Activated naive CD4-positive, alpha-beta T cell treated with Interleukin-2 at 50 U/mL for 16 hours (primary cell): Measurements from ENCODE around the gene TLX1.

Source experiments
- DNase-seq: peaks from one replicate; pipeline ENCODE4 v3.0.0-alpha.2; 2020

TLX1 gene

DNA sequence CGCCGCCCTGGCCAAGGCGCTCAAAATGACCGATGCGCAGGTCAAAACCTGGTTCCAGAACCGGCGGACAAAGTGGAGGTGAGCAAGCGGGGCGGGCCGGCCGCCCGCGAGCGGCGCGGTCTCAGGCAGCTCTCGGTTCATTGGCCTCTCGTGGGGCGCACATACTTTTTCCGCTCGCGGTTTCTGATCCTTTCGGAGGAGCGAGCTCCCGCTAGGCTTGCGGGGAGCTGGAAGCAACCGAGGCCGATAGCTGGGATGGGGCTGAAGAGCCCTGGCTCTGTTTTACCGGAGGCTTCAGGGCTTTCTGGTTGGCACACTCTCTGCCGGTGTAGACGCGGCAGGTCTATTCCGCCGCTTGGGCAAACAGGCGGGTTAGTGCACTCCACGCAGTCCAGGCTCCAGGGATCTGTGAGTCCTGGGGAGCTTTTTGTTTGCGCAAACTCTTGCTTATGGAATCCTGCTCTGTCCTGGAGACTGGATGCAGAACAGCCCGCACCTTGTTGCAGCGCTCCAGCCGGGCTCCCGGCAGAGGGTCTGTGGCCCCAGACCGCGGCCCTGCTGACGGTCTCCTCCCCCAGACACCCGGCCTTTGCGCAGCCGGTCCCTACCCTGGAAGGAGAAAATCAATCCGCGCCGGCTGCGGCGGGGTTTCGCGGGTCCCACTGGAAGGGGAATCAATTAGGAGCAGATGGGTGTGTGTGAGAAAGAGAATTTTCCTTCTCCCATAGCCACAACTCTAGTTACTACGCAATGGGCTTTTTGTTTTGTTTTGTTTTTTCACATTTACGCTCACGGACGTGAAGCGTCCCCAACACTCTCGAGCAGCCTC is 3.4 kb downstream of the TLX1 start:
- no peak for DNase-seq

DNA sequence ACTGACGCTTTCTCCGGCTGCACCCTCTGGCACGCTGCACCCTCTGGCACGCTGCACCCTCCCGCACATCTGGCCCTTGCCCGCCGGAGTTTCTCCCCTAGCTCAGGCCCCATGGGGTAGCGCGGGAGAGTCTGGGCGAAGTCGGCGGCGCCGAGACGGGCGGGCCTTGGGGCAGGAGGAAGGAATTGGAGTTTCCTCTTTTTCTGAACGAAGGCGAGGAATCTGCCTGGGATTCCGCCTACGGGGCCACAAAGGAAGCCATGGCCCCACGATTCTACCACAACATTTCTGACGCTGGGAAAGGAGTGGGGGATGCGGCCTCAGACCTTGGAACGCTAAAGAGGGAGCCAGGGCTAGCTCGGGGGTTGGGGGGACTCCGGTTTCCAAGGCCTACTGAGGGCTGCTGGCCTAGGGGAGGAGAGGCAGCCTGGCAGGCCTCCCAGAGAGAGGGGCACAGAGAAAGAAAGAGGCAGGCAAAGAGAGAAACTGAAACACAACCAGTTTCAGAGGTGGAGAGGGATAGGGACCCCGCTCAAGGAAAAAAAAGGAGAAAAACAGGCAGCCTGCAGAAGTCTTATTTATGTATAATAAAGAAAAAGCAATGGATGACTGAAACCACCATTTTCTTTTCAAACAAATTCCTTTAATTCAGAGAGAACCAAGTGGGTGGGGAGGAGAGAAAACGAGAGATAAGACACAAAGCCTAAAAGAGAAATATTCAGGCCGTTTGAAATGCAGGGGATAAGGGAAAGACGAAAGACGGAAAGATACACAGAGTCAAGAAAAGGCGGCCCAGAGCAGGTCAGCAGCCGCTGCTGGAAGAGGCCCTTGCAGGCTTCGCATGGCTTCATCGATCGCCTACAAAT is 4.3 kb downstream of the TLX1 start:
- no peak for DNase-seq

DNA sequence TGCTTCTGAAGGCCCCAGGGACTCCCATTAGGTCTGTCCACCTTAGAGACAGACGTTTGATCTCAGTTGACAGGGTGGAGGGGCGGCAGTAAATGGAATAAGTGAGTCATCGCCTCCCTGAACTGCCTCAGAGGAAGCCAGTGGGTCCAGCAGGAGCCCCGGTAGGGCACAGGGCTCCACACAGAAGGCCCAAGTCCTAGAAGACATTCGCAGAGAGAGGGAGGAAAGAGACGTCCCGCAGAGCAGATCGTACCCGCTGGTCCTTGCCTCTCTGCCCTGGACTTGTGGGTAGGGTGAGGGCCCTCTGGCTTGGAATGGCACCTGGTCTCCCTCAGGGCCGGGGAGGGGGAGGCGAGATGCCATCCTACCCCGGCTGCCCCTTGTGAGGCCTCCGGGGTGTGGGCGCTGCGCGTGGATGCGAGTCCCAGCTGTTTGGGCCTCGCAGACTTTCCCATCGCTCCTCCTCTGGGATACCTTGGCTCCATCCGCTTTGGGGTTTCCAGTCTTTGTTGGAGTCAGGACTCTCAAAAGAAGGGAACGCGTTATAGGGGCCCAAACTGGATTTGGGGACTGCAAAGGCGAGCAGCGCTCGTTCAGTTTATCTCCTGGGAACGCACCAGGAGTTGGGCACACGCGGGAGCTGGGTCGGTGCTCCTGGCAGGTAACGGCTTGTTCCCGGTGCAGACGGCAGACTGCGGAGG is 5.1 kb downstream of the TLX1 start:
- no peak for DNase-seq

DNA sequence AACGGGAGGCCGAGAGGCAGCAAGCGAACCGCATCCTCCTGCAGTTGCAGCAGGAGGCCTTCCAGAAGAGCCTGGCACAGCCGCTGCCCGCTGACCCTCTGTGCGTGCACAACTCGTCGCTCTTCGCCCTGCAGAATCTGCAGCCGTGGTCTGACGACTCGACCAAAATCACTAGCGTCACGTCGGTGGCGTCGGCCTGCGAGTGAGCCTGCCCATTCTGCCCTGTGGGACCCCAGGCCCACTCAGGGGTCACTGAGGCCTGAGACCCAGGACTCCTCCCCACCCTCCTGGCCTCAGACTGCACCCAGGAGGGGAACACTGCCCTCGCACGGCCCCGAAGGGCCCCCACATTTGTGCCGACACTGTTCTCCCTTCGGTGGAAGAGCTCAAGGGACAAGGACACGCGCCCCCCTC is 5.6 kb downstream of the TLX1 start:
- no peak for DNase-seq

DNA sequence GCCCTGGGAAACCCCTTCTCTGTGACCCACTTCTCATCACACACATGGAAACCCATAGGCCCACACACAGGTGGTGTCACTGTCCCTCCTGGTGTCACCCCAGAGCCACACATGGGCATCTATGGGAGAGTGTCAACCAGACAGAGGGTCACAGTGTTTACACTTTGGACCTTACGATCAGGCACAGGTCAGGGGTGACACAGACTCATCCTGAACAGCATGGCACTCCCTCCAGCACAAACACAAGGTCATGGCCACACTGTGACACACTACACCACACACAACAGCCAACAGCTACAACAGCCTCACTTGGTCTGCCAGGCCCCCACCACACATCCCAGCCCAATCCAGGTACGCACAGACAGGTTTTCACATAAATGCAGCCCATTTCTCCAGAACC is 6.2 kb downstream of the TLX1 start:
- DNase-seq, result no peak

DNA sequence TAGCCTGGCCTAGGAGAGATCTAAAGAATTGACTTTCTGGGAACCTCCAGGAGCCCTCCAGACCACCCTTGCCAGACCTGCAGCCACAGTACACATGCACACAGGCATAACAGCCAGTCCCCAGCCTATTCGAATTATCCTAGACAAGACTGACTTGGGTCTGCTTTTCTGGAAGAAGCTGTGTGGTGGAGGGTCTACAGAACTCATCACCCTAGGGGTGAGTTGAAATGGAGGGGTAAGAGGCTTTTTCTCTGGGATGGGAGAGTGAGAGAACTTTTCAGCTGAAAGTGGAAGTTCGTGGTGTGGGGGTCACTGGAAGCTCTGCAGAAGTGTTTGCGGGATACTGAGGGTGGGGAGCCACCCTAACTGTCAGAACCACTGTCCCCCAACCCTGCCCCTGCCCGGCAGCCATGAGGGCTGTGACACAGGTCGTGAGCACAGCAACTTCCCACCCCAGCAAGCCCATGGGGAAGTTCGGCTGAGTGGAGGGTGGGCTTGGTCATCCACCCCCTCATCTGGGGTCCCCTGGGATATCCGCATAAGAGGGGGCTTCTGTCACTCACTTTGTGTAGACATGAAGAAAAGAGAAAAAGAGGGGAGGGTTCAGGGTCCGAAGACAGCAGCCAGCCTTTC is 7.8 kb downstream of the TLX1 start:
- DNase-seq, result no peak

DNA sequence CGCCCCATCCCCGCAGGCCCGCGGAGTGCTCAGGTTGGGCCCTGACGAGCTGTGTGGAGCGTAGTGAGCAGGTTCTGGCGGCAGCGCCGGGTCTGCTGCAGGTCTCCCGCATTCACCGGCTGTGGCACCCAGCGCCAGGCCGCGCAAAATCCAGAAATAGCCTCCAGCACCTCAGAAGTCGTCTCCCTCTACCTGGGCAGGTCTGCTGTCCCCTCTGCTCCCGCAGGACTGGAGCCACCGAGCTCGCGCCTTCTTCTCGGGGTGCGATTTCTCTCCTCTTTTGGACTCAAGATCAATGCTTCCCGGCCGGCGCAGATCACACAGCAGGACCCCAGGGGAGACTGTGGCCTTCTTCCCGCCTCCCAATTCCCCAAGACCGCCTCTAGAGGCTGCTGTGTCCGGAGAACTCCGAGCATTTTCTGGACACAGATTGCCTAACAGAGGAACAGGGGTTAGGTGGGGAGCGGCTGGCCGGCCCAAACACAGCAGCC is 8.4 kb downstream of the TLX1 start:
- no peak for DNase-seq

DNA sequence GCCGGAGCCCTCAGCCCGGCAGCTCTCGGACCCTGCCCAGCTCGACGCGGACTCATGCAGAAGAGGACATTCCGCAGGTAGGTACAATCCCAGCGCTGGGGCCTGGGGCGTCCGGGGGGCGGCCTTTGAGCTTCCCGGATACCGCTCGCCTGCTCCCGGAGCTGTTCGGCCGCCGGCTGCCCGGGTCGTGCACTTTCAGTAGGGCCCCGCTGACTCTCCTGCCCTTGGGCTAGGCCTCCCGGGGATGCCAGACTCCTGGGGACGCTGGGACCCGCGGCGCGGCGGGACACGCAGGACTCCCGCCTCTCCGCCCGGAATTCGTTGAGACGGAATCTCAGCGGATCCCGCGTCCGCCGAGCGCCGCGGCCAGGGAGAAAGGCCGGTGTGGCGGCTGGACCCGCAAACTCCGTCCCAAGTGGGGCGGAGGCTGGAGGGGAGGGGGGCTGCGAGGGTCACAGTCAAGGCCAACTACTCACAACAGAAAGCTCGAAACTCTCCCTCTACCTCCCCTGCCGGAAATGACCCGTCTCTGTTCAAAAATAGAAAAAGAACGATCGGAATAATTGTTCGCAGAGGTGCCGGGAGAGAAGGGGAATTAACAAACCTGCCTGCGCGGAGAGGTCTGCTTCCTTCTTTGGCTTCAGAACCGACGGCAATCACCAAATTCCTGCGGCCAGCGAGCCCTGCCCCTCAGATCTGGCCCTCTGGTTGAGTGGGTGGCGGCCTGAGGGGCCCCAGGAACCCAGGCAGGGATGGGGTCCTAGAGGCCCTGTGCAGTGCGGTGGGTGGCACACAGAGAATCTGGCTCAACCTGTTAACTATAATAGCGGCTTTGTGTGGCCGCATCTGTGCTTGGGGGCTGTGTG is 9.2 kb downstream of the TLX1 start:
- DNase-seq, result no peak

DNA sequence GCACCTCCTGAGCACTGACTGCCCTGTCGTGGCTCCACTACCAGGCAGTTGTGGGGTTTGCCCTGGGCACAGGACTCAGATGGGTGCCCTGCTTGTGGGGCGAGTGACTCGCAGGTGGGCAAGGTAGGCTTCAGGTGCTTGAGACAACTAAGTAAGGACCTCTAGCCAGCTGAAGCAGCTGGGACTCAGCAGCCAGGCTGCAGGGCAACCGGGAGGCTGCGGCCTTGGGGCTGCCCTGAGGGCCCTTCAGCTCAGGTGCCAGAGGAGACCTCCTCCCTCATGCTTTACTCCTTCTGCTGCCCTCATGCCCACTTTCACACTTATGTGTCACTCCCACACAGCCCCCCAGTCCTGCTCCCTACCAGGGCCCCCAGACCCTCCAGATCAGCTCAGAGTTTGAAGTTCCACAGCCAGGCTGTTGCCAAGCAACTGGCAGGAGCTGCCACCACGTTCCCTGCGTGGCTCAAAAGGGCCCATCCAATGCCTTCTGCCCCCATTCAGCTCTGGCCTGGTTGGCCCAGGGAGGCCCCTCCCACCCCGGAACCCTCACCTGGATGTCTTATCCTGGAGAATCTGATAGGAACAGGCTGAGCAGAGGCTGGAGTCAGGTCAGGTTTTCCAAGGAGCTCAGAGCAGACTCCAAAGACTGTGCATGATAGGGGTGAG is 10.0 kb downstream of the TLX1 start:
- DNase-seq, result no peak

DNA sequence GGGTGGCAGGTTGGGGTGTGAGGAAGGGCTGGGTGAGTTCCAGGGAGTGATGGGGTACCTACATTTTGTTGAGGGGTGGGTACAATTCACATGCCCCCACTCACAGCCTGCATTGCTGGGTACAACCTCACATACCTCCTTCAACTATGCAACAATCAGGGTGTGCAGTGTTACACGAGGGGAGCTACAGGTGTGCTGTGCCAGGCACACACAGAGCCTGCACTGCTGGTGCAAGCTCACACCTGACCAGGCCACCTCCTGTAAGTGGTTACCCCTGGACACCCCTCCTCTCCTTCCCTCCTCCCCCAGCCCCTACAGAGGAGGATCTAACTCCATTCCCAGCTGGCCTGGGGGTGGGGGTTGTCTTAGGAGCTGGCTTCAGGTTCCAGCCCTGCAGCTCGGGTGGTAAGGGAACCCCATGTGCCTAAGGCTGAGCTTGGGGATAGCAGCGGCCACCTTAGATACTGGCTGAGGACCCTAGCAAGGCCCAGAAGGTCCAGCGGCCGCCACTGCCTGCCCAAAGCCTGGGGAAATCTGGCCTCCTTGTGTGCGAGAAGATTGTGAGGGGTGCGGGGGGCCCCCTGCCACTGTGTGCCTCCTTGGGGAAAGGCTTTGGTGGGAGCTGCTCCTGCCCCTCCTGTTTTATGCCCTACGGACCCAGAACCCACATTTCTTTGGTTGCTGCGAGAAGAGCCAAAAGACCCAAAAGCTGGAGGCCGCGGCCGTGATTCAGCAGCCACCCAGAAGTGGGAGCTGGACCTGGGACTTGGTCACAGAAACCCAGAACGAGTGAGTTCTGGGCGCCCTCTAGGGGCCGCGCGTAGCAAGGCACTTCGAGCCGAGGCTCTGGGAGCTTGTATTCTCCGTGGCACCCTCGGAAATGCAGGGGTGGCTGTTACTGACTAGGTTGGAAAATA is 10.8 kb downstream of the TLX1 start:
- peak; percentile 85 for DNase-seq

DNA sequence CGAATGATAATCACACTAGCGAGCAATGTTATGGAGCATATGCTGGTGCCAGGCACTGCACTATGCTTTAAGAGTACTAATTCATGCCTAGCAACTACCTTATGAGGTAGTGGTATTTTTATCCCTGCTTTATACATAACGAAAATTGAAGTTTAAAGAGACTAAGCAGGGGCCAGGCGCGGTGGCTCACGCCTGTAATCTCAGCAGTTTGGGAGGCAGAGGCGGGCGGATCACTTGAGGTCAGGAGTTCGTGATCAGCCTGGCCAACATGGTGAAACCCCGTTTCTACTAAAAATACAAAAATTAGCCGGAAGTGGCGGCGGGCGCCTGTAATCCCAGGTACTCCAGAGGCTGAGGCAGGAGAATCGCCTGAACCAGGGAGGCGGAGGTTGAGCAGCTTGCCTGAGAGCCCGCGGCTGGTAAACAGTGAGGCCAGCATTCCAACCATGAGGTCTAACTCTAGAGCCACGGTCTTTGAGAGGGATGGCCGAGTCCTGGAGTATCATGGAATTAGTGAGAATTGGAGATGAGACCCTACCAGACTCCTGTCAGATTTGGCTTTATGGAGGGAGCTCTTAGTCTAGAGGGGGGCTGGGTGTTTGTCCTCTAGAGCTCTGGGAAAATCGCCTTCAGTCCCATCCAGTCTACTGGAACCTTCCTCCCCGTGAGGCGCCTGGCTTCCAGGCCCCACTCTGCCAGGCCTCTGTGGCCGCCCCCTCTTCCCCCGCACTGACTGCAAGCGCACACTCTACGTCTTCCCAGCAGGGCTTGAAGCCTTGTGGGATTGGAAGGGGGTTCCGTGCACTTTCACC is 11.6 kb downstream of the TLX1 start:
- no peak for DNase-seq

DNA sequence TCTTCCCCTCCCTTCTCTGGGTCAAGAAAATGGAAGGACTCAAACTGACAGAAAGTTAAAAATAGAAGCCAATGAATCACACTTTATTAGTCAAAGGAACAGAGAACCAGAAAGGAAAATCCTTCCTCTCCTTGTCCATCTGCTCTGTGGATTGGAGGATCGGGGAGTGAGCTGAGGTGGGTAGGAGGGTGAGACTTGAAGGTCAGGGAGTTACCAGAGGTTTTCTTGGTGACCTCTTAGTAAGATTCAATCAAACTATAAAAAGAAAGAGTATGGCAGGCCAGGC is 12.2 kb downstream of the TLX1 start:
- no peak for DNase-seq

DNA sequence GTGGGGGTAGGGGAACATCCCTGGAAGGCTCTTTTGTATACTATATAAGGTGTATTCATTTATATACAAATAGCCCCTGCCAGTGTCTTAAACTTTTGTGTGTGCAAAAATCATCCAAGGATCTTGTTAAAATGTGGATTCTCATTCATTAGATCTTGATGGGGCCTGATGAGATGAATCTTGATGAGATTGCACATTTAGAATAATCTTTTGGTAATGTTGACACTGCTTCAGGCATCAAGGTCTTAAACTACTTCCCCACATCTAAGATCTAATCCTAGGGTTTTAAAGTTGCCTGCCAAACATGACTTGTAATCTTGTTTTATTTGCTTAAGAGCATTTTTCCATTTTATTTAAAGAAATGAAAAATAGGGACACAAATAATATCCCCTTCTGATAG is 13.0 kb downstream of the TLX1 start:
- DNase-seq, result no peak

DNA sequence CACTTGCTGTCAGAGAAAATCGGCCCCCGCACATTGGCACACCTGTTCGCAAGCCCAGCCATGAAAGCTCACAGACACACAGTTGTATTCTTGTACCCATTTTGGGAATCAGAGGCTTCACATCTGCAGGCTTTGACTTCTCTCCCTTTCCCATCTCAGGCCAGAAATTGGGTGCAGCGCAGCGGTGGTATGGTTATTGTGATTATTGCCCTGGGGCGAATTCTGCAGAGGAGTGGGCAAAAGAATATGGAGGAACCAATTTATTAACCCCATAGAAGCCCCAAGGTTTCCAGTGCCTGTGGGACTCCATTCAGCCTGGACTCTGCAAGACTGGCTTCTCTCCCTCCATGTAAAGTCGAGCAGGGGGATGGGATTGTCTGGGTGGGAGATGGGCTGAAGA is 14.0 kb downstream of the TLX1 start:
- no peak for DNase-seq

DNA sequence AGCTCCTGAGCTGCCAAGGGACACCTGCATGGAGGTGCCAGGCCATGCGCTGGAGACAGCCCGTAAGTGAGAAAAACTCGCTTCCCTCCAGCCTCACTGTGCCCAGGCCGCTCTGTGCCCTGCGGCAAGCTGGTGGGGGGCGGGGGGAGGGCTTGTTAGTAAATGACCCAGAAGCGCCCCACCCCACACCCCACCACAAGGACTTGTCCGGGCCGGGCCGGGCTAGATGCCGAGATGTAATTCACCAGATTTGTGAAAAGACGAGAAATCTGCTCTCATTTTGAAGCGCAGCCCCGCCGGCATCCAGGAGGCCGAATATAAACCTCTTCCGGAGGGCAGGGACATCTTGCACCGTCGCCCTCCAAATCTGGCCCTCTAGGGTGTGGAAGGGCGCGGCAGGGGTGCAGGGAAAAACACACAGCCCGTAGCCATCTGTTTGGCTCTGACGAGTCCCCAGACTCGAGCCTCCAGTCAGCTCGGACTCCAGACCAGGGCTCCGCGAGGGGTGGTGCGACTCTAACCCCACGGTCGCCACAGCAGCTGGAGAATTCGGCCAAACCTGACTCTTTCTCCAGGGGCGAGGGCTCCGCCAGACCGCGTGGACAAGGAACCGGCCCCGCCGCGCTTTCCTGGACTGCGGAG is 14.8 kb downstream of the TLX1 start:
- no peak for DNase-seq

DNA sequence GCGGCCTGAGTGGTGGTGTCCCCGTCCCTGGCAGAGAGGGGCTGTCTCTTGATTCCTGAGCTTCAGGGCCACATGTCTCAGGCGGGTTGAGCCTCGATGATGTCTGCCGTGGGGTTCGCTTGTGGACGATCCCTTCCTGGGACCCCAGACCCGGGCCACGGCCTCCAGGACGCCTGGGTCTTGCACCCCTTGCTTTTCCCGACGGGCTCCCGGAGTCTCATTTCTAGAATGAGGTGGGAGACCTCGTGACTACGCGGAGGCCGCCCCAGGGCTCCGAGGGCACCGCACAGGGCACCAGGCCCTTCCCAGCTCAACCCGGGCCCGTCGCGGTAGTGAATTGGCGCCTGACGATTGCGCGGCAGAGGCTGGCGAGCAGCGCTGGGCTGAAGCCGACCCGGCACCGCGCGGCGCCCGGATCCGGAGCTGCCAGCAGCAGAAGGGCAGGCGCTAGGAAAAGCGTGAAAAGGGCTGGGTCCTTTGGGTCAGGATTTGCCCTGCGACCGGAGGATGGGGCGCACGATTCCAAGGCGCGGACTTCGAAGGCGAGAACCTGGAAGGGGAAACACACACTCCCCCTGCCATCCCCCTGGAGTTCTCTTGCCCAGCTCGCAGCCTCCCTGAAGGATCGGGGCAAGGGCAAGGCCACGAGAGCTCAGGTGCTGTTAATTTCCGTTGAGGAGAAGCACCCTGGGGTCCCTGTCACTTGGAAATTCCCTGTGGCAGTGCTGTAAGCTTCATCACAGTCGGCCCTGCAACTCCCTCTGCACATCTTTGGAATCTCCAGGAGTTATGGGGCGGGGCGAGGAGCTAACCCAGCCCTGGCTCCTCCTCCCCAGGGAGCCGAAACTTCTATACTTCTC is 15.5 kb downstream of the TLX1 start:
- no peak for DNase-seq

DNA sequence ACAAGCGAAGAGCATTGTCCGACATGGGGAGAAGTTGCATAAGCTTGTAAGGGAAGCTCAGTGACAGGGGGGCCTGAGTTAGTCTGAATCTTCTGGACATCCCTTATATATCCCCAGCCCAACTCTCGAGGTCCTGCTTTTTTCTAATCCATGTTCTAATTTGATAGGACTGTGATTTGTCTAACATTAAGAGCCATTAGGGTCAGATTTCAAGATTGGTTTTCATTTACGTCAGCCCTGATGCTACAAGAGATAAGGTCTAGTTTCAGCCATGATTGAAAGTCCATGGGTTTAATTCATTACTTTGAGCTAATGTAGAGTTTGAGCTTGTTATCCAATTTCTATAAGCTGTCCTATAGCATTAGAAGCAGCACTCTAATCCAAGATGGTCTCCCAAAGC is 20.3 kb downstream of the TLX1 start:
- DNase-seq, result no peak

DNA sequence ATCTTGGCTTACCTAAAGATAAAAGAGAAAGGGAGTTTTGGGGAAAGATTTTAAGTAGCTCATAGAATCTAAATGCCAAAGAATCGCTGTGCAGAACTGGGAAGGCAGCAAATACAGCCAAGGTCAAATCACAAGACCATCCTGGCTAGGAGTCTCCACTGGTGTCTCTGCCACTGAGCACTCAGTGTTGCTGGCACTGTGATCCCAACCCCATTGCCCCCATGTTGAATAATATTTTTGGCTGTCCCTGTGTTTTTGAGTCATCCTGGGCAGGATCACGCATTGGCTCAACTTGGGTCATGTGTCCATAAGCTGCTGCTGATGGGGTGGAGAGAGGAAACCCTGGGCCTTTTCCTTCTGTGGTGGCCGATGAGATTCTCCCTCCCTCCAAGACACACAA is 21.2 kb downstream of the TLX1 start:
- no peak for DNase-seq
